Measurements from ENCODE around the gene LYSMD2. TPM values are rescaled to one million over a fixed set of nuclear protein-coding genes. Genes with fewer than 3 reads are reported as not detected.

LYSMD2 gene
- total RNA-seq, 4 donors from 2014 or later = 12.7 to 26.4 (median 16.0) TPM

GRCh38 chr15:51768018-51768417 lies 30.6 kb upstream of the LYSMD2 start:
- Histone ChIP-seq H3K4me3 (no peak overlapping the region), H3K4me1 (peaks cover 0 to 8% (median 0%) of the 10 kb centered on the region in 4 donors), H3K36me3 (no peaks in the 10 kb centered on the region), H3K27ac (no peak overlapping the region), H3K9me3 (no peaks in the 10 kb centered on the region), H3K27me3 (no peaks in the 10 kb centered on the region)
- no peak for DNase-seq
- TF ChIP-seq, protein P1, sequence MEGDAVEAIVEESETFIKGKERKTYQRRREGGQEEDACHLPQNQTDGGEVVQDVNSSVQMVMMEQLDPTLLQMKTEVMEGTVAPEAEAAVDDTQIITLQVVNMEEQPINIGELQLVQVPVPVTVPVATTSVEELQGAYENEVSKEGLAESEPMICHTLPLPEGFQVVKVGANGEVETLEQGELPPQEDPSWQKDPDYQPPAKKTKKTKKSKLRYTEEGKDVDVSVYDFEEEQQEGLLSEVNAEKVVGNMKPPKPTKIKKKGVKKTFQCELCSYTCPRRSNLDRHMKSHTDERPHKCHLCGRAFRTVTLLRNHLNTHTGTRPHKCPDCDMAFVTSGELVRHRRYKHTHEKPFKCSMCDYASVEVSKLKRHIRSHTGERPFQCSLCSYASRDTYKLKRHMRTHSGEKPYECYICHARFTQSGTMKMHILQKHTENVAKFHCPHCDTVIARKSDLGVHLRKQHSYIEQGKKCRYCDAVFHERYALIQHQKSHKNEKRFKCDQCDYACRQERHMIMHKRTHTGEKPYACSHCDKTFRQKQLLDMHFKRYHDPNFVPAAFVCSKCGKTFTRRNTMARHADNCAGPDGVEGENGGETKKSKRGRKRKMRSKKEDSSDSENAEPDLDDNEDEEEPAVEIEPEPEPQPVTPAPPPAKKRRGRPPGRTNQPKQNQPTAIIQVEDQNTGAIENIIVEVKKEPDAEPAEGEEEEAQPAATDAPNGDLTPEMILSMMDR (IDR thresholded peaks at IDR 0.05) = no peak
- no peak for TF ChIP-seq POLR2A (IDR thresholded peaks at IDR 0.05)

DNA sequence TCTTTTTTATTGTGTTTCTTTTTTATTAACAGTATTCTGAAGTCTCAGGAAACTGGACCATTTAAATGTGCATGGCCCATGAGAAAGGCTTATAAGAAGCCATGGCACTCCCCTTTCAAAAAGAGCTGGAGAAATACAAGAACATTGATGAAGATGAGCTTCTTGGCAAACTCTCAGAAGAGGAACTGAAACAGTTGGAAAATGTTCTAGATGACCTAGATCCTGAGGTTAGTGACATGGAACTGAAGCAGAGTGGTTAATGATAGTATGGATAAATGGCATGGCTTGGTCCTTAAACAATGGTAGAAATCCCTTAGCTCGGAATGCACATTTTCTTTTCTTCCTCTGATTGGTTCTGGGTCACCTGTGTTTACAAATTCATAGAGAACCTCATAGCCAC lies 28.9 kb upstream of the LYSMD2 start:
- H3K9me3 ChIP-seq = no peaks in the 10 kb centered on the region
- H3K27ac ChIP-seq = no peak overlapping the region
- no peak overlapping the region for H3K4me3 ChIP-seq
- no peaks in the 10 kb centered on the region for H3K27me3 ChIP-seq
- TF ChIP-seq, protein P1 (IDR thresholded peaks at IDR 0.05) = no peak
- no peak for TF ChIP-seq POLR2A (IDR thresholded peaks at IDR 0.05)
- no peaks in the 10 kb centered on the region for H3K36me3 ChIP-seq
- no peak for DNase-seq
- H3K4me1 ChIP-seq = peaks cover 0 to 8% (median 0%) of the 10 kb centered on the region in 4 donors

DNA sequence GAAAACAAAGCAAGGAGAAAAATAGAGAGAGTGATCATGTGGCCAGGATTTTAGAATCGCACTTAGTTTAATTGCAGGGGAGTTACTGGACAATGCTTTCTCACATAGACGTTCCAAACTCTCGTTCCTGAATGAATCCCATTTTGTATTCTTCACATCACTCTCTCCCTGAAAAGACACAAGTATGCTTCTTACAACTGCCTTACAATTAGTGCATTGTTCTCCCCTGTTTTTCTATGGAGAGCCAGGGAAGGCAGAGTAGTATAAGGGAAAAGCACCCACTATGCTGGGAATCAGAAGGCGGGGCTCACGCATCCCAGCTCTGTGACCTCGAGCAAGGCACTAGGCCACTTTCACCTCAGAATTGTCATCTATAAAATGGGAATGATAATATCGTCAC lies 28.3 kb upstream of the LYSMD2 start:
- DNase-seq = no peak
- no peak for TF ChIP-seq POLR2A (IDR thresholded peaks at IDR 0.05)
- TF ChIP-seq, protein P1 (IDR thresholded peaks at IDR 0.05) = no peak
- H3K4me3 ChIP-seq = no peak overlapping the region
- H3K27ac ChIP-seq = no peak overlapping the region
- H3K36me3 ChIP-seq = no peaks in the 10 kb centered on the region
- peaks cover 0 to 8% (median 0%) of the 10 kb centered on the region in 4 donors for H3K4me1 ChIP-seq
- no peaks in the 10 kb centered on the region for H3K27me3 ChIP-seq
- H3K9me3 ChIP-seq = no peaks in the 10 kb centered on the region

GRCh38 chr15:51760805-51761204 lies 23.4 kb upstream of the LYSMD2 start:
- Histone ChIP-seq H3K4me3 (no peak overlapping the region), H3K27me3 (no peaks in the 10 kb centered on the region), H3K4me1 (peaks cover 0 to 14% (median 0%) of the 10 kb centered on the region in 4 donors), H3K9me3 (no peaks in the 10 kb centered on the region), H3K27ac (no peak overlapping the region), H3K36me3 (no peaks in the 10 kb centered on the region)
- no peak for DNase-seq
- TF ChIP-seq, protein P1 (IDR thresholded peaks at IDR 0.05) = no peak
- no peak for TF ChIP-seq POLR2A (IDR thresholded peaks at IDR 0.05)

- peak in 1 of 3 donors; percentile 59 for DNase-seq
- Histone ChIP-seq H3K27ac (peak overlapping the region in 1 of 4 donors; percentile 43), H3K4me1 (peaks cover 0 to 14% (median 0%) of the 10 kb centered on the region in 4 donors), H3K36me3 (no peaks in the 10 kb centered on the region), H3K9me3 (no peaks in the 10 kb centered on the region), H3K4me3 (no peak overlapping the region), H3K27me3 (no peaks in the 10 kb centered on the region)
- no peak for TF ChIP-seq POLR2A (IDR thresholded peaks at IDR 0.05)
- TF ChIP-seq, protein P1 (IDR thresholded peaks at IDR 0.05) = peak in 1 of 6 experiments; percentile 4
These were observed 22.2 kb upstream of the LYSMD2 start for GRCh38 chr15:51759557-51760070.

Measured in Peyer's patch (tissue), 4 donors.